Stimulated activated CD4-positive, alpha-beta T cell treated with anti-CD3 and anti-CD28 coated beads, Interleukin-2, amount 100 ng/mL, for 48 hours (primary cell): ENCODE measurements around the gene DRC7.
"Not testable (repeated sequence)": the region's sequence is repeated elsewhere in the genome, so short reads cannot be mapped to it uniquely, and the experiment has no call there.

Experiments used
- DNase-seq, 2 donors: peaks; one replicate each; pipeline ENCODE4 v3.0.0-alpha.2; 2020

Gene DRC7

GRCh38 chr16:57766714-57767348, 72.2 kb downstream of the DRC7 start:
- DNase-seq = no peak

GRCh38 chr16:57769541-57770145, 75.0 kb downstream of the DRC7 start:
- no peak for DNase-seq

- no peak for DNase-seq
Observed at GRCh38 chr16:57770361-57770760, 75.8 kb downstream of the DRC7 start.

GRCh38 chr16:57771141-57771785, 76.7 kb downstream of the DRC7 start:
- DNase-seq = no peak

GRCh38 chr16:57773019-57773418, 78.4 kb downstream of the DRC7 start:
- no peak for DNase-seq

GRCh38 chr16:57773655-57774295, 79.2 kb downstream of the DRC7 start:
- no peak for DNase-seq

GRCh38 chr16:57774705-57775285, 80.2 kb downstream of the DRC7 start:
- DNase-seq = no peak

- no peak for DNase-seq
Observed at GRCh38 chr16:57775661-57776469, 81.3 kb downstream of the DRC7 start.

GRCh38 chr16:57778658-57779057, 84.1 kb downstream of the DRC7 start:
- no peak for DNase-seq

GRCh38 chr16:57779836-57780235, 85.2 kb downstream of the DRC7 start:
- DNase-seq = not testable (repeated sequence)

GRCh38 chr16:57781349-57781740, 86.7 kb downstream of the DRC7 start:
- DNase-seq = no peak
